Measurements from ENCODE around the gene LPP.

GRCh38 chr3:188567478-188568195 lies 413.7 kb downstream of the LPP start:
- TF ChIP-seq, protein P1, sequence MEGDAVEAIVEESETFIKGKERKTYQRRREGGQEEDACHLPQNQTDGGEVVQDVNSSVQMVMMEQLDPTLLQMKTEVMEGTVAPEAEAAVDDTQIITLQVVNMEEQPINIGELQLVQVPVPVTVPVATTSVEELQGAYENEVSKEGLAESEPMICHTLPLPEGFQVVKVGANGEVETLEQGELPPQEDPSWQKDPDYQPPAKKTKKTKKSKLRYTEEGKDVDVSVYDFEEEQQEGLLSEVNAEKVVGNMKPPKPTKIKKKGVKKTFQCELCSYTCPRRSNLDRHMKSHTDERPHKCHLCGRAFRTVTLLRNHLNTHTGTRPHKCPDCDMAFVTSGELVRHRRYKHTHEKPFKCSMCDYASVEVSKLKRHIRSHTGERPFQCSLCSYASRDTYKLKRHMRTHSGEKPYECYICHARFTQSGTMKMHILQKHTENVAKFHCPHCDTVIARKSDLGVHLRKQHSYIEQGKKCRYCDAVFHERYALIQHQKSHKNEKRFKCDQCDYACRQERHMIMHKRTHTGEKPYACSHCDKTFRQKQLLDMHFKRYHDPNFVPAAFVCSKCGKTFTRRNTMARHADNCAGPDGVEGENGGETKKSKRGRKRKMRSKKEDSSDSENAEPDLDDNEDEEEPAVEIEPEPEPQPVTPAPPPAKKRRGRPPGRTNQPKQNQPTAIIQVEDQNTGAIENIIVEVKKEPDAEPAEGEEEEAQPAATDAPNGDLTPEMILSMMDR (conservative IDR thresholded peaks at IDR 0.05; ENCODE audit: low read depth, low read length) = no peak
- TF ChIP-seq EZH2 (IDR thresholded peaks at IDR 0.05; ENCODE audit: low read length, unreplicated experiment) = no peak

All from PC-3 (cell line).